GM12878 (cell line): Measurements from ENCODE around the gene CACNA1I. TPM values are rescaled to one million over a fixed set of nuclear protein-coding genes. Genes with fewer than 3 reads are reported as not detected.

Source experiments
- ATAC-seq: fragments of 200-7000 bp; cut with Tn5 transposase; 3 replicates; pipeline ENCODE4 v1.9.1; 2020; ENCODE audit warnings: mild to moderate bottlenecking, moderate library complexity
- BruUV-seq: library from RNA; stranded (reverse); fragments of 400-500 nt; replicated peaks from 2 replicates; lab custom pipeline; 2021; lab: Mats Ljungman, UMichigan
- CTCF ChIA-PET: fragments of 300-600 bp; sonication (Branson Sonifier 250); formaldehyde crosslinking; extraction: SDS; loops from one replicate; lab custom pipeline; 2021; ENCODE audit warnings: inconsistent platforms; lab: Yijun Ruan, JAX
- POLR2A ChIA-PET: fragments of 350-600 bp; formaldehyde crosslinking; extraction: SDS; loops from one replicate; lab custom pipeline; 2021; ENCODE audit warnings: inconsistent platforms; lab: Charles Lee
- RAD21 ChIA-PET: fragments of 300-600 bp; sonication (Branson Sonifier 250); formaldehyde crosslinking; loops from one replicate; lab custom pipeline; 2023; ENCODE audit warnings: antibody characterized with exemption; ENCODE audit not compliant: unreplicated experiment; lab: Charles Lee
- SMC1A ChIA-PET: fragments of 300-600 bp; sonication (Branson Sonifier 250); formaldehyde crosslinking; loops from one replicate; lab custom pipeline; 2023; ENCODE audit not compliant: unreplicated experiment, uncharacterized antibody; lab: Charles Lee
- DNase-seq: peaks from one replicate; pipeline ENCODE4 v3.0.0-alpha.2; 2011; ENCODE audit warnings: low read depth, low spot score
- FAIRE-seq: peaks from 3 replicates; lab custom pipeline; 2011; peaks lifted over from hg19 to GRCh38; lab: Jason Lieb, UNC
- H2AFZ ChIP-seq: 2 replicates; pipeline ENCODE4 v1.6.0; 2011; ENCODE audit warnings: low read depth, low read length, control low read depth; ENCODE audit not compliant: control insufficient read depth
- H3K27ac ChIP-seq: 2 replicates; pipeline ENCODE4 v1.5.1; 2011; ENCODE audit warnings: control low read depth; ENCODE audit not compliant: control insufficient read depth, insufficient read depth
- H3K27me3 ChIP-seq, 2 experiments: replicated peaks in 1 of 2; 2 replicates each; pipeline versions ENCODE4 v1.6.0 to v1.6.1; 2011; ENCODE audit warnings: low read length in 1 of 2; ENCODE audit not compliant: control insufficient read depth in 2 of 2, insufficient read depth in 2 of 2
- H3K36me3 ChIP-seq, 2 experiments: 2 replicates each; pipeline ENCODE4 v1.5.1; 2011; ENCODE audit warnings: low read length in 1 of 2; ENCODE audit not compliant: control insufficient read depth in 2 of 2, insufficient read depth in 2 of 2
- H3K4me1 ChIP-seq: 2 replicates; pipeline ENCODE4 v1.6.1; 2011; ENCODE audit warnings: mild to moderate bottlenecking, low read length, moderate library complexity, mixed read lengths; ENCODE audit not compliant: control insufficient read depth, insufficient read depth
- H3K4me2 ChIP-seq: 2 replicates; pipeline ENCODE4 v1.6.0; 2011; ENCODE audit warnings: control low read depth; ENCODE audit not compliant: control insufficient read depth, insufficient read depth
- H3K4me3 ChIP-seq: fragments of 200-600 bp; sonication (generic); 2 replicates; pipeline ENCODE4 v1.5.1; 2016
- H3K79me2 ChIP-seq: 2 replicates; pipeline ENCODE4 v1.6.0; 2011; ENCODE audit warnings: low read length; ENCODE audit not compliant: control insufficient read depth, insufficient read depth
- H3K9ac ChIP-seq: 2 replicates; pipeline ENCODE4 v1.8.0; 2011; ENCODE audit warnings: low read length, control low read depth, mixed read lengths; ENCODE audit not compliant: control insufficient read depth, insufficient read depth
- H3K9me3 ChIP-seq: replicated peaks from 3 replicates; pipeline ENCODE4 v1.5.1; 2011; ENCODE audit warnings: mild to moderate bottlenecking, low read length; ENCODE audit not compliant: control insufficient read depth, insufficient read depth
- H4K20me1 ChIP-seq: 2 replicates; pipeline ENCODE4 v1.6.0; 2011; ENCODE audit not compliant: control insufficient read depth, insufficient read depth
- CBX3 ChIP-seq: fragments of 200-600 bp; sonication (generic); IDR thresholded peaks from 2 replicates; pipeline ENCODE4 v1.6.1; 2016; ENCODE audit warnings: low read depth, borderline replicate concordance
- ELK1 ChIP-seq: IDR thresholded peaks from 2 replicates; pipeline ENCODE4 v1.6.1; 2012; ENCODE audit warnings: low read depth, low read length, improper control_type of control experiment
- ETV6 ChIP-seq, 2 experiments: fragments of 450-650 bp in 1 of 2; IDR thresholded peaks in 1 of 2; conservative IDR thresholded peaks in 1 of 2; 2 replicates each; pipeline ENCODE4 v1.6.1; 2014; ENCODE audit warnings: antibody characterized with exemption in 1 of 2, borderline replicate concordance in 1 of 2, low read depth in 1 of 2, mild to moderate bottlenecking in 1 of 2, moderate library complexity in 1 of 2
- FOXK2 ChIP-seq: fragments of 450-650 bp; IDR thresholded peaks from 2 replicates; pipeline ENCODE4 v1.6.1; 2017; ENCODE audit warnings: mild to moderate bottlenecking, moderate library complexity
- RFX5 ChIP-seq: IDR thresholded peaks from 2 replicates; pipeline ENCODE4 v1.6.1; 2011; ENCODE audit warnings: low read depth, low read length, improper control_type of control experiment
- SUPT20H ChIP-seq: IDR thresholded peaks from 2 replicates; pipeline ENCODE4 v1.6.1; 2011; ENCODE audit warnings: low read depth, mild to moderate bottlenecking, low read length, moderate library complexity, borderline replicate concordance; ENCODE audit not compliant: control insufficient read depth
- ZNF687 ChIP-seq: fragments of 450-650 bp; IDR thresholded peaks from 2 replicates; pipeline ENCODE4 v1.6.1; 2017; ENCODE audit warnings: mild to moderate bottlenecking, moderate library complexity
- WGBS: methylation state at CpG from one replicate; pipeline ENCODE4 v1.1.6; 2016; ENCODE audit warnings: low lambda C conversion rate; ENCODE audit not compliant: insufficient replicate concordance, insufficient coverage; ENCODE audit errors: missing lambda C conversion rate; 5-methylcytosine and 5-hydroxymethylcytosine counted together
- in situ Hi-C: fragments of 300-500 bp; cut with MboI; formaldehyde crosslinking; loops from 9 replicates; pipeline ENCODE4 v1.14.3; 2018; ENCODE audit warnings: mixed read lengths
- intact Hi-C: fragments of 100-400 bp; cut with micrococcal nuclease; formaldehyde crosslinking; loops from one replicate; pipeline ENCODE4 v1.14.2; 2022; ENCODE audit not compliant: unreplicated experiment
- polyA plus RNA-seq, 11 experiments: library from polyadenylated mRNA; depleted of rRNA in 4 of 11; unstranded in 6 of 11; stranded (reverse) in 5 of 11; fragments of >200 nt; fragmentation: Nextera tagmentation in 4 of 11; fragmentation: Illumina TruSeq in 1 of 11; extraction: Ambion mirVana in 4 of 11; extraction: Trizol in 1 of 11; gene quantifications; 1 replicate in 1 of 11; 2 replicates in 10 of 11; pipeline versions ENCODE4 v1.2.1 to v1.2.3, GENCODE V29; 2011 to 2016; ENCODE audit warnings: inconsistent platforms in 2 of 11, missing spikeins in 2 of 11, low read depth in 1 of 11
- total RNA-seq, 4 experiments: library from RNA; depleted of rRNA in 3 of 4; stranded (reverse); fragments of >200 nt in 3 of 4; fragmentation: Illumina TruSeq in 1 of 4; extraction: Trizol in 1 of 4; gene quantifications; 2 replicates each; pipeline versions ENCODE4 v1.2.1 to v1.2.3, GENCODE V29; 2013 to 2021
- TF ChIP-seq, protein P1 (sequence below): fragments of 450-650 bp; IDR thresholded peaks from 2 replicates; pipeline ENCODE4 v1.6.1; 2016; ENCODE audit warnings: mild to moderate bottlenecking
- TF ChIP-seq, protein P2 (sequence below): fragments of 450-650 bp; formaldehyde crosslinking; IDR thresholded peaks from 2 replicates; pipeline ENCODE4 v1.5.0; 2022; ENCODE audit warnings: mild to moderate bottlenecking, missing genetic modification characterization

CACNA1I gene
- total and polyA plus RNA-seq, 10 of the 15 experiments (the other 5 are each of a cell fraction or from before 2014, with no cell fraction given): 0.01 to 0.03 TPM; not detected in 8

DNA sequence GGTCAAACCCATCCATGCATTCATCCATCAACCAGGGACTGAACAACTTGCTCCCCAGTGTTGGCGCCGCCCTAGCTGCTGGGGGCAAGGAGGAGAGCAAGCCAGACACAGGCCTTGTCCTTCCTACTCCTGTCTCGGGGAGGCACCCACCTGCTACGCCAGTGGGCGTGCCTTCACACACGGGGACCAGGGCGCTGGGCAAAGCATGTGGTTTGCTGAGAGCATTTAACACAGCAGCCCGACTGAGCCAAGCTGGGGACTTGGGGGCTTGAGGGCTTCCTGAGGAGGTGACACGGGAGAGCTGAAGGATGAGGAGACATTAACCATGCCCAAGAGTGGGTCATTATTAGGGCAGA is 30.6 kb downstream of the CACNA1I start (continued):
- TF ChIP-seq, protein P1, sequence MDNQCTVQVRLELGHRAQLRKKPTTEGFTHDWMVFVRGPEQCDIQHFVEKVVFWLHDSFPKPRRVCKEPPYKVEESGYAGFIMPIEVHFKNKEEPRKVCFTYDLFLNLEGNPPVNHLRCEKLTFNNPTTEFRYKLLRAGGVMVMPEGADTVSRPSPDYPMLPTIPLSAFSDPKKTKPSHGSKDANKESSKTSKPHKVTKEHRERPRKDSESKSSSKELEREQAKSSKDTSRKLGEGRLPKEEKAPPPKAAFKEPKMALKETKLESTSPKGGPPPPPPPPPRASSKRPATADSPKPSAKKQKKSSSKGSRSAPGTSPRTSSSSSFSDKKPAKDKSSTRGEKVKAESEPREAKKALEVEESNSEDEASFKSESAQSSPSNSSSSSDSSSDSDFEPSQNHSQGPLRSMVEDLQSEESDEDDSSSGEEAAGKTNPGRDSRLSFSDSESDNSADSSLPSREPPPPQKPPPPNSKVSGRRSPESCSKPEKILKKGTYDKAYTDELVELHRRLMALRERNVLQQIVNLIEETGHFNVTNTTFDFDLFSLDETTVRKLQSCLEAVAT: no peak
- no peak for TF ChIP-seq ETV6 (conservative IDR thresholded peaks at IDR 0.05 in 1 of 2, IDR thresholded peaks at IDR 0.05 in 1 of 2; ENCODE audit: borderline replicate concordance in 1 of 2, low read depth in 1 of 2)
- no peak for TF ChIP-seq CBX3
- TF ChIP-seq RFX5: no peak
- TF ChIP-seq, all 136 proteins: peak for 0

- ChIA-PET CTCF (interaction anchor here (1.1 kb wide), 1 partner anchor 13 kb away, joined by 3 read pairs; no protein-coding TSS in a partner anchor), POLR2A (no interaction called here), RAD21 (no interaction called here), SMC1A (no interaction called here)
- Histone ChIP-seq H3K4me3 (no peak overlapping the region), H2AFZ (no peak overlapping the region), H4K20me1 (no peaks in the 10 kb centered on the region), H3K79me2 (no peaks in the 10 kb centered on the region), H3K4me1 (peaks cover 6% of the 10 kb centered on the region; the same call in 1 of the 2 replicates), H3K9ac (no peak overlapping the region), H3K9me3 (no peaks in the 10 kb centered on the region; the same call in 2 of the 3 replicates), H3K27me3 (0 out of 4 replicates have a peak, but pooled peaks cover 0 to 2% of the 10 kb centered on the region in 2 experiments), H3K4me2 (no peak overlapping the region), H3K36me3 (no peaks in the 10 kb centered on the region), H3K27ac (no peak overlapping the region)
- no peak for DNase-seq
- no peak for ATAC-seq
- 33% methylated on average over 3 of the region's 3 CpGs for WGBS
- intact Hi-C loops: no loop called here
- no TSS peak for BruUV-seq
- no peak for FAIRE-seq
- in situ Hi-C loops: no loop called here
- TF ChIP-seq ZNF687: no peak
- no peak for TF ChIP-seq ELK1
- no peak for TF ChIP-seq SUPT20H
- TF ChIP-seq, protein P2, sequence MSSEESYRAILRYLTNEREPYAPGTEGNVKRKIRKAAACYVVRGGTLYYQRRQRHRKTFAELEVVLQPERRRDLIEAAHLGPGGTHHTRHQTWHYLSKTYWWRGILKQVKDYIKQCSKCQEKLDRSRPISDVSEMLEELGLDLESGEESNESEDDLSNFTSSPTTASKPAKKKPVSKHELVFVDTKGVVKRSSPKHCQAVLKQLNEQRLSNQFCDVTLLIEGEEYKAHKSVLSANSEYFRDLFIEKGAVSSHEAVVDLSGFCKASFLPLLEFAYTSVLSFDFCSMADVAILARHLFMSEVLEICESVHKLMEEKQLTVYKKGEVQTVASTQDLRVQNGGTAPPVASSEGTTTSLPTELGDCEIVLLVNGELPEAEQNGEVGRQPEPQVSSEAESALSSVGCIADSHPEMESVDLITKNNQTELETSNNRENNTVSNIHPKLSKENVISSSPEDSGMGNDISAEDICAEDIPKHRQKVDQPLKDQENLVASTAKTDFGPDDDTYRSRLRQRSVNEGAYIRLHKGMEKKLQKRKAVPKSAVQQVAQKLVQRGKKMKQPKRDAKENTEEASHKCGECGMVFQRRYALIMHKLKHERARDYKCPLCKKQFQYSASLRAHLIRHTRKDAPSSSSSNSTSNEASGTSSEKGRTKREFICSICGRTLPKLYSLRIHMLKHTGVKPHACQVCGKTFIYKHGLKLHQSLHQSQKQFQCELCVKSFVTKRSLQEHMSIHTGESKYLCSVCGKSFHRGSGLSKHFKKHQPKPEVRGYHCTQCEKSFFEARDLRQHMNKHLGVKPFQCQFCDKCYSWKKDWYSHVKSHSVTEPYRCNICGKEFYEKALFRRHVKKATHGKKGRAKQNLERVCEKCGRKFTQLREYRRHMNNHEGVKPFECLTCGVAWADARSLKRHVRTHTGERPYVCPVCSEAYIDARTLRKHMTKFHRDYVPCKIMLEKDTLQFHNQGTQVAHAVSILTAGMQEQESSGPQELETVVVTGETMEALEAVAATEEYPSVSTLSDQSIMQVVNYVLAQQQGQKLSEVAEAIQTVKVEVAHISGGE (CRISPR knock-in tag): no peak
- TF ChIP-seq FOXK2: no peak
Measured at GRCh38 chr22:39603345-39603744, 32.8 kb downstream of the CACNA1I start.
